Astrocyte of the spinal cord (primary cell): ENCODE measurements around the gene ARHGAP23.

ENCODE experiments used
- DNase-seq: peaks from one replicate; pipeline ENCODE4 v3.0.0; 2011; ENCODE audit warnings: low read depth, low spot score
- H3K4me3 ChIP-seq: 2 replicates; pipeline ENCODE4 v1.5.1; 2011; ENCODE audit warnings: low read depth, mild to moderate bottlenecking, low read length, moderate library complexity
- in situ Hi-C: cut with HindIII; loops from 2 replicates; pipeline ENCODE4 v1.10.0; 2017; ENCODE audit warnings: low sequenced_read_pairs
- TF ChIP-seq, protein P1 (sequence below): IDR thresholded peaks from 2 replicates; pipeline ENCODE4 v1.5.1; 2012; ENCODE audit warnings: low read depth, mild to moderate bottlenecking, low read length, inconsistent platforms

ARHGAP23 gene

DNA sequence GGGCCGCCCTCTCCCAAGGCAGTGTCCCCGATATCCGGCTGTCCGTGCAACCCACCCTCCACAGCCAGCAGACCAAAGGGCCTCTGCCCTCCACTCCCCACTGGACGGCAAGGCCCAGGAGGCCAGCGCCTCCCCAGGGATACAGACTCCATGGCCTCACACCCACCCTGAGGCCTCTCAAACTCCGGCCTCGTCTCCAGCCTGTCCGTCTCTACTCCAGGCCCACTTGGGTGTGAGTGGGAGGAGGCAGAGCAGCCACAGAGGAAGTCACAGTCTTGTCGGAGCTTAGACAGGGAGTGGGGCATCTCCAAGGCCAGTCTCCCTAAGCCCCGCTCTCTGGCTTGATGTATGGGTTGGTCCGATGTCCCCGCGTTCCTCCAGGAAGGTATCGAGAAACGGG lies 104.2 kb downstream of the ARHGAP23 start:
- no peak overlapping the region for H3K4me3 ChIP-seq
- TF ChIP-seq, protein P1, sequence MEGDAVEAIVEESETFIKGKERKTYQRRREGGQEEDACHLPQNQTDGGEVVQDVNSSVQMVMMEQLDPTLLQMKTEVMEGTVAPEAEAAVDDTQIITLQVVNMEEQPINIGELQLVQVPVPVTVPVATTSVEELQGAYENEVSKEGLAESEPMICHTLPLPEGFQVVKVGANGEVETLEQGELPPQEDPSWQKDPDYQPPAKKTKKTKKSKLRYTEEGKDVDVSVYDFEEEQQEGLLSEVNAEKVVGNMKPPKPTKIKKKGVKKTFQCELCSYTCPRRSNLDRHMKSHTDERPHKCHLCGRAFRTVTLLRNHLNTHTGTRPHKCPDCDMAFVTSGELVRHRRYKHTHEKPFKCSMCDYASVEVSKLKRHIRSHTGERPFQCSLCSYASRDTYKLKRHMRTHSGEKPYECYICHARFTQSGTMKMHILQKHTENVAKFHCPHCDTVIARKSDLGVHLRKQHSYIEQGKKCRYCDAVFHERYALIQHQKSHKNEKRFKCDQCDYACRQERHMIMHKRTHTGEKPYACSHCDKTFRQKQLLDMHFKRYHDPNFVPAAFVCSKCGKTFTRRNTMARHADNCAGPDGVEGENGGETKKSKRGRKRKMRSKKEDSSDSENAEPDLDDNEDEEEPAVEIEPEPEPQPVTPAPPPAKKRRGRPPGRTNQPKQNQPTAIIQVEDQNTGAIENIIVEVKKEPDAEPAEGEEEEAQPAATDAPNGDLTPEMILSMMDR, result no peak
- in situ Hi-C loops, result no loop called here
- no peak for DNase-seq

DNA sequence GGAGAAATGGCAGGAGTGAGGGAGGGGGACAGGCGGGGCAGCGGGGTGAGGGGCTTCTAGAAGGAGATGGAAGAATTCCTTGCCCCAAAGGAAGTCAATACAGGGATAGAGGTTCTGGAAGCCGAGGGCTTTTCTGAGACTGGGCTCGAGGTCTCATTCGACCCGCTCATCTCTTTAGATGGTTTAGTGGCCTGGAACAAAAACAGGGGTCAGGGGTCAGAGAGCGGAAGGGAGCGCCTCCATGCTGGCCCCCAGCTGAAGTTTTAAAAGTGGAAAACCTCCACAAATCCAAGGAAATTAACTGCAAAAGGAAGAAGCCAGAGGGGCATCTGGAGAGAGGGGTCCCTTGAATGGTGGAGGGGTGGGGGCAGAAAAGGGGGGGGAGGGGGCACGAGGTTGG lies 105.0 kb downstream of the ARHGAP23 start:
- no peak for DNase-seq
- no peak overlapping the region for H3K4me3 ChIP-seq
- in situ Hi-C loops, result no loop called here
- TF ChIP-seq, protein P1, result no peak

DNA sequence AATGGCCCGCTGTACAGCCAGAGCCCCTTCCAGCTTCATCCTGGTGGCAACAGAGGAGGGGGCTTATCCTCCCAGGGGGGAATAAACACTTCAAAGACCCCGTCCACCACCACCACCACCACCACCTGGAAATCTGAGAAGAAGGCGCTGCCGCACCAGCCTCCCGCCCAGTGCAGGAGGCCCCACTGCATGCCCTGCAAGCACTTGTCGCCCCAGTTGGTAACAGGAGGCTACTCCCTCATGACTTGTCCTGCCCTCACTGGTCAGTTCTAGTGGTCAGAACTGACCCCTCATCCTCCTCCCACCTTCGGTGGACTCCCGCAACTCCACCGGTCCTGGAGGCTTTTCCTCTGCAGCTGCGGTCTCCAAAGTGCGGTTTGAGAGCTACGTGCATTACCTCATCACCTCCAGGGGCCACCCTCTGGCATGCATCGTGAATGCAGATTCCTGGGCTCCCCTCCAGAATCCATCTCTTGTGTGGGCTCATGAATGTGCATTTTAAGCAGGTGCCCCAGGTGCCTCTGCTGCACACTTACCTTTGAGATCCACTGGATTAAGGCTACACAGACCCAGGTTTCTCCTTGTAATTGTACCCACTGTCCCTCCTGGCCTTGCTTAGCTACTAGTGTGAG lies 105.7 kb downstream of the ARHGAP23 start:
- in situ Hi-C loops, result no loop called here
- DNase-seq, result no peak
- TF ChIP-seq, protein P1, result no peak
- no peak overlapping the region for H3K4me3 ChIP-seq

DNA sequence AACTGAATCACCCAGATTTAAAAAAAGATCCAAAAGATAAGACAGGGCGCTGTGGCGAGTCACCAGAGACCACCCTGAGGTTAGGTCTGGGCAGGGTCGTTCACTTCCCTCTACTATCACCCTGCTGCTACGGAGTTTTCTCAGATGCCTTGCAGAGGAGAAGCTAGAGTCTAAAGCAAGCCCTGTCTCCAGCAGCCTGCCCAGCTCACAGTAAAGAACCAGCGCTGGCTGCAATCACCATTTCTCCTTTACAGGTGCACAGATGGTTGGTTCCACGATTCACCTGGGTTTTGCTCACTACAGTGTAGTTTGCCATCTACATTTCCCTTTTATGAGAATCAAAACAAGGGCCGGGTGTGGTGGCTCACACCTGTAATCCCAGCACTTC lies 106.2 kb downstream of the ARHGAP23 start:
- TF ChIP-seq, protein P1, result no peak
- no peak for DNase-seq
- H3K4me3 ChIP-seq, result no peak overlapping the region
- in situ Hi-C loops, result no loop called here

DNA sequence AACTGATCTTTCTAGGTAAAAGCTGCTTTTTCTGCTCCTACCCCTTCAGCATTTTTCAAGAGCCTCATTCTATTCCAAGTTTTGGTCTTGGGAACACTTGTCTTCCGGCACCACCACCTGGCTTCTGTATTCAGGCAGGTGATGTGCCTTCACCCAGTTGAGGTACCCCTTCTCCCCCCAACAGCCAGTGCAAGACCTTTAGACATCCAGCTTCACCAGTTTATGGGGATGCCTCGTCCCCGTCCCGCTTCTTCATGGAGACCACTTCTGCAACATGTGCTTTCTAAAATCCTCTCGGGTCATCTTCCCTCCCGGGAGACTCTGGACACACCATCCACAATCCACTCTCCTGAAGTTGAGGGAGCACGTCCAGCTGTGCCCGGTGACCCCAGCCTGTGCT lies 107.6 kb downstream of the ARHGAP23 start:
- DNase-seq, result no peak
- TF ChIP-seq, protein P1, result no peak
- in situ Hi-C loops, result no loop called here
- H3K4me3 ChIP-seq, result no peak overlapping the region

DNA sequence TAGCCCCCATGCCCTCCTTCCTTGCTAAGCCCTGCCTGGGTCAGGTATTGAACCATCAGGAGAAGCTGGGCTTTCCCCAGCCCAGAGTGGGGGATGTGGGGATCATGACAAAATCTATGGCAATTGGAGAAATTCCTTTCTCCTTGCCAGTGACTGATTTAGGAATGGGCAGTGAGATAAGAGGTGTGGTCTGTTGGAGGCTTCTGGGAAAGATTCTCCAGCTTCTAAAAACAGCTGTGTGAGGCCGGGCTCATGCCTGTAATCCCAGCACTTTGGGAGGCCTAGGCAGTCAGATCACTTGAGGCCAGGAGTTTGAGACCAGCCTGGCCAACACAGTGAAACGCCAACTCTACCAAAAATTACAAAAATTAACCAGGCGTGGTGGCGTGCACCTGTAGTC lies 108.4 kb downstream of the ARHGAP23 start:
- no peak for DNase-seq
- no peak overlapping the region for H3K4me3 ChIP-seq
- in situ Hi-C loops, result no loop called here
- TF ChIP-seq, protein P1, result no peak
